NCI-H1417 treated with DMSO at 0.1 percent for 48 hours (cell line): Measurements from ENCODE around the gene SPDYA.
"Not testable (repeated sequence)": the region's sequence is repeated elsewhere in the genome, so short reads cannot be mapped to it uniquely, and the experiment has no call there.

Experiments
- DNase-seq: peaks from one replicate; lab custom pipeline; 2025; lab: John Stamatoyannopoulos, UW

The SPDYA gene

DNA sequence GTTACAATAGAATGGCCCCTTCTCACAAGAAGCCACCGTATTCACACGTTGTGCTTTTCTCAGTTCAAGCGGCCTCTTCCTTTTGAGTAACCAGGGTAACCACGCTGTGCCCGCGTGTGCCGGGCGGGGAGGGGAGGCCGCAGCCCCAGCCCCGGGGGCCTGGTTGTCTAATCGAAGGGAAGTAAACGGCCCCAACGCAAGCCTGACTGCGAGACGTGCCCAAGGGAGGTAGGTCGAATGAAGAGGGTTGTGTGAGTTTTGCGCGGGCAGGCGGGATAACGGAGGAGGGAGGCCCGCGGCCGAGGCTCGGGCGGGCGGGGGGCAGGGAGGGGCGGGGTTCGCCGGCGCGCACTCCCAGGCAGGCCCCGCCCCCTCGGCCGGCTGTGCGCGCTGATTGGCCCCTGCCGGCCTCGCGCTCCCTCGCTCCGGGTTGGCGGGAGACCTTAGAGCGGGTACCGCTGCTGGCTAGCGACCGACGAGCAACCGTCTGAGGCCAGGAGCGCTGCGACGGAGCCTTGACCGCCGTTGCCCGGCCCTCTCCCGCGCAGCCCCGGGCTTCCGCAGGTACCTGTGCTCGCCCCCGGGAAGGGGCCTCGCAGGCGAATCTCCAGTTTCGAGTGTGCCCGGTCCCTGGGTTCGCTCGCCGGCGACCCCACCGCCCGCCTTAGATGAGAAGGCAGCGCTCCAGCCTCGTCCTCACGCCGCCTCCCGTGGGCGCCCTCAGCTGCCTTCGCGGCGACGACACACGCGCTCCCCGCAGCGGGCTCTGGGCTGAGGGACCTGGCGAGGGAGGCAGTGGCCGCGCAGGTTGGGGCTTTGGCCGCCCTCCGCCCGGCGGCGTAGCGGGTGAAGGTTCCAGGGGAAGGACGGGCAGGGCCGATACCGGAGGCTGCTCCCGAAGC is at the start of gene SPDYA:
Gene SPDYA, plus strand, starts transcription at position 451 of the 902 bp plus-strand sequence. CDS start 5,181 bp downstream, outside the sequence.
- no peak for DNase-seq

DNA sequence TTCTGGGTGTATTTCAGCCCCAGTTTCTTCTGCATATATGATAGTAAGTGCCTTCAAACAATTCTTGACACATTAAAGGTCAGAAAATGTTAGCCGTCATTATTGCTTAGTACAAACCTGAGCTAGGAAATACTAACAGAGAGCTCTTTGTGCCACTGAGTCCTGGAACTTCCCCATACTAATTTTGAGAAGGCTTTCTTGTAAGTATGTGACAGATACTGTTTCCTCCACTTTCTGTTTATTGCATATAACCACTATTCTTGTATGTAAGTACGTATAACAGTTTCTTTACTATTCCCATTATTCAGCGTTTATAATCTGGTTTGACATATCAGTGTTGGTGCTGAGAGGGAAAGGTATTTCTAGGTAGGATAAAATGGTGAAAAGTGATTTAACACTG is 49.2 kb upstream of the SPDYA start:
- no peak for DNase-seq

DNA sequence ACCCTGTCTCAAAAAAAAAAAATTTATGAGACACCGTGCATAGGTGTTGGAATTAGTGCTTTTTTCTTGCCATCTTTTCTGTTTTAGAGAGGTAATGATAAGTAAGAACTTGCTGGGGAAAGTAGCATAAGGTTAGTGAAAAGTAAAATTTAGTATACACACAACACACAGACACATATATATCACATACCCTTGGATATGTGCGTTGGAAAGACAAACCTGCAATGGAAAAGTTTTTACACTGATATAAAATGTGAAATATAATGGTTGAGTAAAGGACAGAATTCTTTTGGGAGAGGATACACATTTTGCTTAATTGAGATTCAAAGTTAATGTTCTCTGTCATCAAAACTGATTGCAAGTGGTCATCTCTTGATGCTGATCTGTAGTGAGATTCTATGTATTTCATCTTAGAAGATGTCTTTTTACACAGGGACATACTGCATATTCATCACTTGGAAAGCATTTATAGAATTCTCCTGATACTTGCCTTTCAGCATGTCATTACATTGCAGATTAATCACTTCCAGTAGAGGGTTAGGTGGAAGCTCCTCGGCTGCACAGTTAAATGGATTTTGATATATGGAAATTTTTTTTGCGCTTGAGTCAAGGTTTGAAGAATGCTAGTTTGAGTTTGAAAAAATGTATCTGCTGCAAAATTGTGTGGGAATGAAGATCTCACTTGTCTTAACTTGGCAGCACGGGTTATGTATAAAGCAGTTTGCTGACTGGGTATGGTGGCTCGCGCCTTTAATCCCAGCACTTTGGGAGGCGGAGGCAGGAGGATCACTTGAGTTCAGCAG is 45.5 kb upstream of the SPDYA start:
- no peak for DNase-seq

DNA sequence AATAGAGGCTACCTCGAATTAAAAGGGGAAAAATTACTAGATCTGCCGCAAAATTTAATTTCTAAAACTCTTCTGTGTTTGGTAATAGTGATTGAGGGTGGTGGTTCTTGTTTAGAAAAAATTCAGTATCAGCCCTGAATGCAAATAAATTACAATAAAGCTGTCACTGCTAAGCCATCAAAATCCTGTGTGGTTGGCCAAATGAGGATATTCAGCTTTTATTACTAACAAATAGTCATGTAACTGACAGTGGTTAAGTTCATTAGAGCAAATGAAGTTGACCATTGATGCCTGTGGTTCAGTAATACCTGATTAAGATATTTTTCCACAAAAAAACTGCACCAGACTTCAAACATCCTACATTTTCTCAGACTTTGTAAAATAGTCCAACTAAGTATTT is 44.6 kb upstream of the SPDYA start:
- DNase-seq = no peak

DNA sequence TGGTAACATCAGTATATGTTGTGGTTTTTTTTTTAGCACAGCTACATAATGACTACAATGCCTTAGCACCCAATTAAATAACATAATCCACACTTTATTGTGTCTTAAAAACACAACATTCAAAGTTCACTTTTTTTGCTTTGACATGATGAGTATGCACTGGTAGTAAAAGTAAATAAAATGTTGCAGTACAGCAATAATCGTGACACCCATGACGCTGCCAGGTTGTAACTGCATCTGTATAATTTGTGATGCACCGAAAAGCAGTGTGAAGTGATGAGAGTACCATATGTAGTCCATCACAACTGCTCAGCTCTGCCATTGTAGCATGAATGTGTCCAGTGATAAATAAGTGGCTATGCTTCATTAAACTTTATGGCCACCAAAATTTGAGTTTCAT is 43.3 kb upstream of the SPDYA start:
- no peak for DNase-seq

DNA sequence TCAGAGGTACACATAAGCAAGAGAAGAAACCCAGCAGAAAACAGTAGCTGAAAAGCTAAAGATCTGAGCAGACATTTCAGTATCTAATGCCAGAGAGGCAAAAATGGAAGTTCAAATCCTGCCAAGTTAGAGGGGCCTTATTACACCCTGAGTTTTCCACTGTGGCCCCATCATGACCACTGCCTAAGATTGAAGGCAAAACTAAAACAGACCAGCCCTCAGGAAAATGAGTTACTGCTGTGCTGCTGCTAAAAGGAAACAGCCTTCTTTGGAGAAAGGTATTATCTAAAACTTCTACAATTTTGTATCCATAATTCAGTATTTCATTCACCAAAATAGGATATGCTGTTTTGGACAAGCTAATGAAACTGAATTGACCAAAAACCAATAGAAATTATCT is 42.2 kb upstream of the SPDYA start:
- no peak for DNase-seq

DNA sequence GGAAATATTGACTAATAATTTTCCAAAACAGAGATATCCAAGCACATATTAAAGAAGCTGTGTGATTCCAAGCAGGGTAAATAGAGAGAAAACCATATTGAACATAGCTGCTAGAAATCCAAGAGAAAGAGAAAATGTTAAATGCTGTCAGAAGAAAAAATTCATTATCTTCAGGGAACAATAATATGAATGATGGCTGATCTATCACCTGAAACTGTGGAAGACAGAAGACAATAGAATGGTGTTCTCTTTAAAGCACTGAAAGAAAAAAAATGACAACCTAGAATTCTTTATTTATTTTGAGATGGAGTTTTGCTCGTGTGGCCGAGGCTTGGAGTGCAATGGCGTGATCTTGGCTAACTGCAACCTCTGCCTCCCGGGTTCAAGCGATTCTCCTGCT is 41.7 kb upstream of the SPDYA start:
- no peak for DNase-seq

DNA sequence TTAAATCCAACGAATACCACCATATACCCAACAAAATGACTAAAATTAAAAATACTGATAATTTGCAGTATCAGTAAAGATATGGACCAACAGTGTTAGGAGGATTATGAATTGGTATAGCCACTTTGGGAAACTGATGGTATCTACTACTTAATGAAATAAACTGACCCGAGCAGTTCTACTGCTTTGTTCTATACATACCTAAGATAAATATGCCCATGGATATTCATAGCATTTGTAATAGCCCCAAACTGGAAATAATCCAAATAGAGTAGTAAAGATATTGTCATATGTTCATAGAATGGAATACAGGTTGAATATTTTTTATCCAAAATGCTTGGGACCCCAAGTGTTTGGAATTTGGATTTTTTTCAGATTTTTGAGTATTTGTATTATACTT is 38.3 kb upstream of the SPDYA start:
- DNase-seq = no peak

DNA sequence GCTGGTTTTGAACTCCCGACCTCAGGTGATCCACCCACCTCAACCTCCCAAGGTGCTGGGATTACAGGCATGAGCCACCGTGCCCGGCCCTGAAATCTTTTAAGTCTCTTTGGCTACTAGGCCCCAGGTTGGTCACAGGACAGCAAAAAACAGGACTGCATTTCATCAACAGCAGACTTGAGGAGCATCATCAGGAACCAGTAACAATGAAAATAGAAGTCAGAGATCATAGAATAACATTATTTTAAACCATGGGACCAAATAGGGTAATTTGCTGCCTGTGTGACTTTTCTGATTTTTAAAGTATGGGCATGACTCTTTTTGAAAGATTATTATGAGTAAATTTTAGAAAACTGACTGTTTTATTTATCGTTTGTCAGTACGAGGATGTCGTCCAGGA is 34.2 kb upstream of the SPDYA start:
- DNase-seq = no peak

DNA sequence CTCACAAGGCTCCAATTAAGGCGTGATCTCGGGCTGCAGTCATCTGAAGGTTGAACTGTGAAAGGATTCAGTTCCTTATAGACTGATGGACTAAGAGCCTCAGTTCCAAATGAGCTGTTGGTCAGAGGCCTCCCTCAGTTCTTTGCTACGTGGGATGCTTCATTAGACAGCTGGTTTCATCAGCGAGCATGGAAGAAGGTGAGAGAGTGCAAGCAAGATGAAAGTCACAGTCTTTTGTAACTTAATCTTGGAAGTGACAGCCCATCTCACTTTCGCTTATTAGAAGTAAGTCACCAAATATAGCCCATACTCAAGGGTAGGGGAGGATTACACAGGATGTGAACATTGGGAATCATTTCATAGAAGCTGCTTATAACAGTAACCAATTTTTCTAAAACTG is 32.2 kb upstream of the SPDYA start:
- no peak for DNase-seq

DNA sequence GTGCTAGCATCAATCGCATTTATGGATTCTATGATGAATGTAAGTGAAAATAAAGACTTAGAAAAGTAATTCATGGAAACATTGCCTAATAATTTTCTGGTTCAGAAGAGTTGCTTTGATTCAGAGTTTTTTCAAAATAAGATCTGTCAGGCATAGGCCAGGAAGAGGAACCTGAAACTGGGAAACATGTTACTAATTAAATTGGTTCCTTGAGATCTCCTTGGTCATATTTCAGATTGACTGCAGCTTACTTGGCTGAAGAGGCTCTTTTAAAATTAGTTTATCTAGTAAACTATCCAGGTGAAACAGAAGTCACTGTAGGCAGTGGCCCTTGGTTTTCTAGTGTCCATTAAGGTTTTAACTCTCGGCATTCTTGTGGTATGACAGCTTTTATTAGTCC is 31.6 kb upstream of the SPDYA start:
- no peak for DNase-seq

DNA sequence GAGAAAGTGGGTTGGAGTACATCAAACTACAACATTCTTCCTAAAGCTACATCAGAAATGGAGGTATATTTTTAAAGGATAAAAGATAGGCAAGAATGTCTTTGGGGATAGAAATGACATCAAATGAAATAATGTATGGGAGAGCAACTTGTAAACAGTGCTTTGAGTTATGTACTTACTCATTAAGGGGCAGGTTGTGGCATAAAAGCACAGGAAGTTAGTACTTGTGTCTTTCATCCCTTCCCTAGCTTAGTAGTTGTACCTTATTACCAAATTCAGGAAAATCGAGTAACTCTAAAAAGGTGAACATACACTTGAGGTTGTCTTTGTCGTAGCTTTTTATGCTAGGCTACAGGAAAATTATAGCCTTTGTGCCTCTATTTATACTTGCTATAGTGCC is 30.1 kb upstream of the SPDYA start:
- no peak for DNase-seq

DNA sequence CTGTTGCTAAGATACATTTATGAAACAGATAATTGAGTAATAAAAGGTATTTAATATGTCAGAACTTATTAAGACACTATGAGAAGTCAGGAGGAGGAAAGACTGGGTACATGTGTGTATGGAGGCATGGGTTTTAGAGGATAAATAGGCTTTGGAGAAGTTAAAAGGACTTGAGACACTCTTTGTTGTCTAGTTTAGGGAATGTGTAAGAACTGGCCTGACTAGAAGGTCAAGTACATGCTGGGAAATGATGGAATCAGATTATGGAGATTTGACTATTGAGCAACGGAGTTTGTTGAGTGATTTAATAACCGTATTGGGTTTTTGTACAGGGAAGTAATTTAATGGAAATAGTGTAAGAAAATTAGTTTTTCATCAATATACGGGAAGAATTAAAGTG is 28.2 kb upstream of the SPDYA start:
- no peak for DNase-seq

DNA sequence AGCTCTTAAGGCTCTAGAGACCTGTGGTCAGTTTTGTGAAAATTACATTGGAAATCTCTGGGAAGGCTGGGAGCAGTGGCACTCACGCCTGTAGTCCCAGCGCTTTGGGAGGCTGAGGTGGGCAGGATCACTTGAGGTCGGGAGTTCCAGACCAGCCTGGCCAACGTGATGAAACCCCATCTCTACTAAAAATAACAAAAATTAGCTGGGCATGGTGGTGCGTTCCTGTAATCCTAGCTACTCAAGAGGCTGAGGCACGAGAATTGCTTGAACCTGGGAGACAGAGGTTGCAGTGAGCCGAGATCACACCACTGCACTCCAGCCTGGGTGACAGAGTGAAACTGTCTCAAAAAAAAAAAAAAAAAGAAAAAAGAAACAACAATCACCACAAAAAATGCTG is 26.1 kb upstream of the SPDYA start:
- DNase-seq = not testable (repeated sequence)

DNA sequence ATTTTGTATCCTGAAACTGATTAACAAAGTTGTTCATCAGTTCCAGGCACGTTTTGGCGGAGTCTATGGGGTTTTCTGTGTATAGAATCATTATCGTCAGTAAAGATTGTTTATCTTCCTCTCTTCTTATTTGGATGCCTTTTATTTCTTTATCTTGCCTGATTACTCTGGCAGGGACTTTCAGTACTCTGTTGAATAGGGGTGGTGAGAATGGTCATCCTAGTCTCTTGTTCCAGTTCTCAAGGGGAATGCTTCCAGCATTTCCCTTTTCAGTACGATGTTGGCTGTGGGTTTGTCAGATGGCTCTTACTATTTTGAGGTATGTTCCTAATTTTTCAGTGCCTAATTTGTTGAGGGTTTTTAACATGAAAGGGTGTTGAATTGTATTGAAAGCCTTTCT is 14.0 kb upstream of the SPDYA start:
- DNase-seq = no peak

DNA sequence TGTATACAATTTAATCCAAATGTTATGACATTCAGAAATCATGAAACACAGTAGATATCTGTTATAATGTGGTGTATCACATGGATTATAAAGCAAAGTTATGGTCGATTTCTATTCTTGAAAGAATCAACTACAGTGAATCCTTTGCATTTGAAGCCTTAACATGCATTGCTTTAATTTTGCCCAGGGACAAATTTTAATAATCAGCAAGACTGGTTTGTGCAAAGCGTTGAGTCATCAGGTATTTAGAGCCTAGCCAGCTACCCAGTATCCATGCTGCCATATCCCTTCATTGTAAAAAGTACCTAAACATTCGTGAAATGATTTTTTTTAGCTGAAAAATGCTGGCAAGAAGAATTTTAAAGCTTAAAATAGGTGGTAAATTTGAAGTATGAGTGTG is 8.9 kb upstream of the SPDYA start:
- DNase-seq = no peak

DNA sequence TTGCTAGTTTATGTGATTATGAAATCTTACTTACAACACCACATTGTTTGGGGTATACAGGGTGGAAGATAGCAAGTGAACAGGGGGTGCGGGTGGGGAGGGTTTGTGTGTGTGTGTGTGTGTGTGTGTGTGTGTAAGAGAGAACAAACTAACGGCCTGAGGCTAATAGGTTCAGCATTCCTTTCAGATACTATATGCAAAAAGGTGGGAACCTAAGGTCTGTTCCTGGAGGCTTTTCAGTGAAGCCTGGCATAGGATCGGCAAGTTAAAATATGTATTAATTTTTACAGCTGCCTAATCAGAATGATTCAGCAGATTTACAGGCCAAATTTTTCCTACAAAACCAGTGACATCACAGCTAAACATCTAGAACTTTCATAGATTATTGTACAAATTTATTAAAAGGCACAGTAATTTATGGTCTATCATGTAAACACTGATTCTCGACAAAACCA is 7.6 kb upstream of the SPDYA start:
- no peak for DNase-seq

DNA sequence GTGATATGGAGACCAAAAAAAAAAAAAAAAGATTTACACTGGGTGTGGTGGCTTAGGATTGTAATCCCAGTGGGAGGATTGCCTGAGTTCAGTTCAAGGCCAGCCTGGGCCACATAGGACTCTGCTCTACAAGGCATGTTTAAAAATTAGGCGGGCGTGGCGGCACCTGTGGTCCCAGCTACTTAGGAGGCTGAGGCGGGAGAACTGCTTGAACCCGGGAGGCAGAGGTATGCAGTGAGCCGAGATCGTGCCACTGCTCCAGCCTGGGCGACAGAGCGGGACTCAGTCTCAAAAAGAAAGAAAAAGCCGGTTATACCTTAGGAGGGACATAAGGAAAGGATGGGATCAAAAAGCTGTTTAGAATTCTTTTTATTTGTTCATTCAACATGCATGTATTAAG is 707 bp upstream of the SPDYA start:
- no peak for DNase-seq

DNA sequence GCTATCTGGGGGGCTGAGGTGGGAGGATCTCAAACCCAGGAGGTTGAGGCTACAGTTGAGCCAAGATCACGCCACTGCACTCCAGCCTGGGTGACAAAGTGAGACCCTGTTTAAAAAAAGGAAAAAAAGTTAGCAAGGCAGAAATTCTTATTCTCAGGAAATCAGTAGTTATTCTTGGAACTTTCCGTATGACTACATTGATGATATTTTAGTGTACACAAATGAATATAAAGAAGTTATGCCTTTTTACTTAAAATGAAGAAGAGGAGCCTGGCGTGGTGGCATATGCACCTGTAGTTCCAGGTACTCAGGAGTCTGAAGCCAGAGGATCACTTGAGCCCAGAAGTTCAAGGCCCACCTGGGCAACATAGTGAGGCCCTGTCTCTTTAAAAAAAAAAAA is 7.4 kb downstream of the SPDYA start:
- no peak for DNase-seq

DNA sequence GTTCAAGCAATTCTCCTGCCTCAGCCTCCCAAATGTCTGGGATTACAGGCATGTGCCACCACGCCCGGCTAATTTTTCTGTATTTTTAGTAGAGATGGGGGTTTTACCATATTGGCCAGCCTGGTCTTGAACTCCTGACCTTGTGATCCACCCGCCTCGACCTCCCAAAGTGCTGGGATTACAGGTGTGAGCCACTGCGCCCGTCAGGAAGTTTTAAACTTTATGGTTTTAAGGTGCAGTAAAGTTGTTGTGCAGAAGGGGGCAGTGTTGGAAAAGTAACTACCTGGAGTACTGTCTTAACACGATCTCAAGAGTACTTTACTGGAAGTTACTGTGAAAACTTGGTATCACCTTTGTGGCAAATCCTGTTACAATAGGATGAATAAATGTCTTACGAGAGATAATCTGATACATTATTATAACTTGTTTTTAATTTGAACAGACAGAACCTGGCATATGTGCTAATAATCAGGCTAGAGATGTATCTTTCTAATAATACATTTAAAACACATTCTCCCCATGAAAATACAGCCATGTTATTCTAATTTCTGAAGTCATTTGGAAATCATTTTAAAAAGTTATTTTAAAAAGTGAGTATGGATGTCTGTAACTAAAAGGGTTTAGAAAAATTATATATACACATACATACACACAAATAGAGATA is 10.8 kb downstream of the SPDYA start:
- DNase-seq = no peak

DNA sequence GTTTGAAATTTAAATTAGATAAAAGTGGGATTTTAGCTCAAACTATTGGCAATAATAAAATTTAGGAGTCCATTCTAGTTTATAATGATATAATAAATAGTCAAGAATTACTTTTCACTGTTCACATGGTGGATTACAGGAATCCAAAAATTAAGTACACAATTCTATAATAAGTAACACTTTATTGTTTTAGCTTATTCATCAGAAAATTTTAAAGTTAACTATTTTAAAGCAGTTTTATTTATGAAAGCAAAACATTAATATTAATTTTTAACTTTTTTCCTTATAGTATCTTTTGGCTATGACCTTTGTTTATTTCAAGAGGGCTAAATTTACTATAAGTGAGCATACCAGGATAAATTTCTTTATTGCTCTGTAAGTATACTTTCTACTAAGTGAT is 11.4 kb downstream of the SPDYA start:
- DNase-seq = no peak

DNA sequence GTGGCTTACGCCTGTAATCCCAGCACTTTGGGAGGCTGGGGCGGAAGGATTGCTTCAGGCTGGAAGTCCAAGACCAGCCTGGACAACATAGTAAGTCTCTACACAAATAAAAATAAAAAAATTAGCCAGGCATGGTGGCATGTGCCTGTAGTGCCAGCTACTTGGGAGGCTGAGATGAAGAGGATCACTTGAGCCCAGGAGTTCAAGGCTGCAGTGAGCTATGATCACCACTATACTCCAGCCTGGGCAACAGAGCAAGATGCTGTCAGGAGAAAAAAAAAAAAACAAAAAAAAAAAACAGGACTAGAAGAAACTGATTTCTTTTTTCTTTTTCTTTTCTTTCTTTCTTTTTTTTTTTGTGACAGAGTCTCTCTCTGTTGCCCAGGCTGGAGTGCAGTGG is 13.6 kb downstream of the SPDYA start:
- no peak for DNase-seq

DNA sequence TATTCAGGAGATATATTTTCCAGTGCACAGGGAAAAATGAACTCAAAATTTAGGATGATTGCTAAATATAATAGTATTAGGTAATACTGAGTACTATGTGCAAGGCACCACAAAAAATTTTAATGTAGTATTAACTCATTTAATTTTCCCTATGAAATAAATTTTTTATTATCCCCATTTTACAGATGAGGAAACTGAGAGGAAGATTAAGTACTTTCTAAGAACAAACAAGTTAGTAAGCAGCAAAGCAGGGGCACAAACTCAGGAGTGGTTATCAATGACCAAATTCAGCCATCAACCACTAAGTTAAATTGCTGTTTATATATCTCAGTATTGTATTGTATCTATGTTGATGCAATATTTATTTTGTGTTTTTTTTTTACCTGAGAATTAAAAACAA is 14.2 kb downstream of the SPDYA start:
- no peak for DNase-seq
